ENCODE measurements around the gene CDC42EP4.
"Not testable (repeated sequence)": the region's sequence is repeated elsewhere in the genome, so short reads cannot be mapped to it uniquely, and the experiment has no call there.

CDC42EP4 gene

DNA sequence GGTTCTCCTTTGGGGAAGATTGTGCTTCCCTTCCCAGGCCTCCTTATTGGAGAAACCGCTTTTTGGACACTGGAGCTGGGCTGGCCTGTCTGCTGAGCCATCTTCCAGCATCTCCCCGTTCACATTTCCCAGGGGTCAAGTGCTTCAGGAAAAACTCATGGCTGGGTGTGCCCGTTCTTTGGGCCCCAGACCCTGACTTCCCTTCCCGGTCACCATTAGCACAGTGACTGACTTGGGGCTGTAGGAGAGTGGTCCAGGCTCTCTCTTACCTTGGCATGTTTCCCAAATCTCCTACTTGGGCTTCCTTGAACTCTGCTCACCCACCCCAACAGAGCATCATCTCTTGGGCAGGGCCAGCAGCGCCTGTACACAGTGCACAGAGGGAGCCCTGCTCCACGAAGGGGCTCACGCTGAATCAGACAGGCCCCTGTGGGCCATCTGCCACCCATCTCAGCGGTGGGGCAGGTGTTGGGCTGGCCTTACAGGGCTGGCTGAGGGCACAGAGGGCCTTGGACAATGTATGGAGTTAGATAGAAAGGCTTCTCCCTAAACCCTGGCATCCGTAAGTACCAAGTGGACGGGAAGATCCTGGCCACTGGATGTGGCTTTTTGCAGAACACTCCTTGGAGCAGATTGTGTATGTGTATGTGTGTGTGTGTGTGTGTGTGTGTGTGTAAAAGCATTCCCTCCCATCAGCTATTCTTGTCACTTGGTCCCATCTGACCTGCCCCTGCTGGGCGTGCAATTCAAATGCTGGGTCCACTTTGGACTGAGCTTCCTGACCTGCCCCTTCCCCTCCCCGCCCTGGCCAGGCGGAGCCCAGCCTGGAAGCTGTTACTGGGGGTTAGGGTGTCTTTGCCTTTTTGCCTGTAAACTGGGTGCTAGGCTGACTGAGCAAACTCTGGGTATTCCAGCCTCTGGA, 24.9 kb upstream of the CDC42EP4 start:
- no peaks in the 10 kb centered on the region for H3K4me1 ChIP-seq (ENCODE audit: insufficient read depth, low read length)
- no peak overlapping the region for H3K9ac ChIP-seq (ENCODE audit: low read depth, low read length)
- no peaks in the 10 kb centered on the region for H3K27me3 ChIP-seq (ENCODE audit: insufficient read depth, low read length, poor library complexity)
- DNase-seq (no peak), ATAC-seq (ENCODE audit: insufficient read depth, low read depth) (no peak)
- no peak overlapping the region for H3K4me2 ChIP-seq (ENCODE audit: insufficient read depth, low read length)
- H3K4me3 ChIP-seq (ENCODE audit: low read depth in 1 of 2, low read length in 2 of 2): no peak overlapping the region
- no peak overlapping the region for H3K27ac ChIP-seq (ENCODE audit: low read length)
- no peaks in the 10 kb centered on the region for H3K36me3 ChIP-seq (ENCODE audit: insufficient read depth, low read length)
- no peaks in the 10 kb centered on the region for H4K20me1 ChIP-seq (ENCODE audit: insufficient read depth, low read length)
- no peaks in the 10 kb centered on the region for H3K9me3 ChIP-seq (ENCODE audit: insufficient read depth, low read length, severe bottlenecking)
- no peak overlapping the region for H2AFZ ChIP-seq (ENCODE audit: low read depth, low read length)
- no peak for TF ChIP-seq EZH2 (IDR thresholded peaks at IDR 0.05; ENCODE audit: borderline replicate concordance, low read depth, low read length, severe bottlenecking)
- H3K79me2 ChIP-seq (ENCODE audit: insufficient read depth, low read length): no peaks in the 10 kb centered on the region

DNA sequence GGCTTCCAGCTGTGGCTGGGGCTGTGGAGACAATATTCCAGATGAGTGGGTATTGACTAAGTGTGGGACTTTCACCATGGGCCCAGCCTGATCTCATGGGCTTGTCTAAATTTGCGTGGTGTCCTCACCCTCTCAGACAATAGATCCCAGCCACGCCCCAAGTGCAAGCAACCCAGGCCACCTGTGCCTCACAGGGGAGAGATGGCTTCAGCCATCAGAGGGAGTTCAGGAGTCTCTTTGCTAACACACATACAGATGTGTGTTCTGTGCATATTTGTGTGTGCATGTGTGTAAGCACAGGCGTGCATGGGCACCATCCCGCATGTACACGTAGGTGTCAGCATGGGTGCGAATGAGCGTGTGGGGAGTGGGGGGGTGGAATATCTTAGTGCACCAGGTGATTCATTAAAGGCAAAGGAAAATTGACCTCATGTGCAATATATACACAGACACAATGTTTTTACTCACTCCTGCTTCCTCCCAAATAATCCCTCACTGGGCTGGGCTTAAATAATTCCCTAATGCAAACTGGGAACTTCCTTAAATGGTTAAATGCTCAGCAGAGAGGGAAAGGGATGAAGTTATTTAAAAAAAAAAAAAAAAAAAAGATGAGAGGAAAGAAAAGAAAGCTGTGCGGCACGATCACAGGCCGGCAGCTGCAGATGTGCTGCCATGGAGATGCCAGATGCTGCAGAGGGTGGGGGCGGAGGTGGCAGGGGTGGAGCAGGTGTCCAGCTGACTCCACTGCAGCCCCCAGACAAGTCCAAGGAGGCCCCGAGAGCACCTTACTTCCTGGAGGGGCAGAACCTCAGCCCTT, 24.0 kb upstream of the CDC42EP4 start:
- Histone ChIP-seq H4K20me1 (ENCODE audit: insufficient read depth, low read length) (no peaks in the 10 kb centered on the region), H3K9ac (ENCODE audit: low read depth, low read length) (no peak overlapping the region), H3K4me2 (ENCODE audit: insufficient read depth, low read length) (no peak overlapping the region), H3K4me3 (ENCODE audit: low read depth in 1 of 2, low read length in 2 of 2) (no peak overlapping the region), H3K4me1 (ENCODE audit: insufficient read depth, low read length) (no peaks in the 10 kb centered on the region), H3K79me2 (ENCODE audit: insufficient read depth, low read length) (no peaks in the 10 kb centered on the region), H3K27me3 (ENCODE audit: insufficient read depth, low read length, poor library complexity) (no peaks in the 10 kb centered on the region), H3K9me3 (ENCODE audit: insufficient read depth, low read length, severe bottlenecking) (no peaks in the 10 kb centered on the region), H2AFZ (ENCODE audit: low read depth, low read length) (no peak overlapping the region), H3K36me3 (ENCODE audit: insufficient read depth, low read length) (no peaks in the 10 kb centered on the region), H3K27ac (ENCODE audit: low read length) (no peak overlapping the region)
- ATAC-seq (ENCODE audit: insufficient read depth, low read depth) (no peak), DNase-seq (no peak)
- TF ChIP-seq EZH2 (IDR thresholded peaks at IDR 0.05; ENCODE audit: borderline replicate concordance, low read depth, low read length, severe bottlenecking): no peak
- TF ChIP-seq, protein P1, sequence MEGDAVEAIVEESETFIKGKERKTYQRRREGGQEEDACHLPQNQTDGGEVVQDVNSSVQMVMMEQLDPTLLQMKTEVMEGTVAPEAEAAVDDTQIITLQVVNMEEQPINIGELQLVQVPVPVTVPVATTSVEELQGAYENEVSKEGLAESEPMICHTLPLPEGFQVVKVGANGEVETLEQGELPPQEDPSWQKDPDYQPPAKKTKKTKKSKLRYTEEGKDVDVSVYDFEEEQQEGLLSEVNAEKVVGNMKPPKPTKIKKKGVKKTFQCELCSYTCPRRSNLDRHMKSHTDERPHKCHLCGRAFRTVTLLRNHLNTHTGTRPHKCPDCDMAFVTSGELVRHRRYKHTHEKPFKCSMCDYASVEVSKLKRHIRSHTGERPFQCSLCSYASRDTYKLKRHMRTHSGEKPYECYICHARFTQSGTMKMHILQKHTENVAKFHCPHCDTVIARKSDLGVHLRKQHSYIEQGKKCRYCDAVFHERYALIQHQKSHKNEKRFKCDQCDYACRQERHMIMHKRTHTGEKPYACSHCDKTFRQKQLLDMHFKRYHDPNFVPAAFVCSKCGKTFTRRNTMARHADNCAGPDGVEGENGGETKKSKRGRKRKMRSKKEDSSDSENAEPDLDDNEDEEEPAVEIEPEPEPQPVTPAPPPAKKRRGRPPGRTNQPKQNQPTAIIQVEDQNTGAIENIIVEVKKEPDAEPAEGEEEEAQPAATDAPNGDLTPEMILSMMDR (IDR thresholded peaks at IDR 0.05; ENCODE audit: borderline replicate concordance, extremely low read depth, low read length, poor library complexity, severe bottlenecking): no peak

DNA sequence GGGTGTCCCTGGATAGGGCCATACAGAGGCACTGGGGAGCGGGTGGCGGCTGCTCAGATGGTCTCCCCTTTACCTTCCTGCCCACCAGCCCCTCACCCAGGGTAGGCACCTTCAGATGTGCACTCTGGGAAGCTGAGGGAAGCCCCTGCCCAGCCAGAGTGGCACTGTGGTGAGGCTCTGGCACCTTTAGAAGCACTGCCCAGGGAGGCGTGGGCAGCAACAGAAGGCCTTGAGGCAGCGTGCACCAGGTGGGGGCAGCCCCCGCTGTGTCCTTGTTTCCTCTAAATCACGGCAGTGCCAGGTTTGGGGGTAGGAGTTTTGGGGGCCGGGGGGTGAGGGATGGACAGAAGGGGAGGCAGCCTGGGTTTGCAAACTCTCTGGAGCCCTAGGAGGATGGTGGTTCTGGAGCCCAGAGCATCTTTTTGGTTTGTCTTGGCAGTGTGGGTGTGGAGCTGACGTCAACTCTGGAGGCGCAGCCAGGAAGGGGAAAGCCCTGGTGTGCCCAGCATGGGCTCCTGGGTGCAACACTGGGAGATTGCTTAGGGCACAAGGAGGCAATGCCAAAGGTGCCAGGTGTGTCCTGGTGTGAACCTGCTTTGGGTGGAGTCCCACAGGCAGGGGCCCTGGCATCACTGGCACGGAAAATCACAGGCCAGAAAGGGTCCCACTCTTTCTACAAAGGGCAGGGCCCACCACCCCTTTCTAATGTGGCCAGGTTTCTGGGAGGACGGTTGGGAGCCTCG, 23.1 kb upstream of the CDC42EP4 start:
- ATAC-seq (ENCODE audit: insufficient read depth, low read depth): no peak
- Histone ChIP-seq H3K79me2 (ENCODE audit: insufficient read depth, low read length) (no peaks in the 10 kb centered on the region), H2AFZ (ENCODE audit: low read depth, low read length) (no peak overlapping the region), H4K20me1 (ENCODE audit: insufficient read depth, low read length) (no peaks in the 10 kb centered on the region), H3K9me3 (ENCODE audit: insufficient read depth, low read length, severe bottlenecking) (no peaks in the 10 kb centered on the region), H3K4me3 (ENCODE audit: low read depth in 1 of 2, low read length in 2 of 2) (no peak overlapping the region), H3K9ac (ENCODE audit: low read depth, low read length) (no peak overlapping the region), H3K27me3 (ENCODE audit: insufficient read depth, low read length, poor library complexity) (no peaks in the 10 kb centered on the region), H3K27ac (ENCODE audit: low read length) (no peak overlapping the region), H3K4me2 (ENCODE audit: insufficient read depth, low read length) (no peak overlapping the region), H3K36me3 (ENCODE audit: insufficient read depth, low read length) (no peaks in the 10 kb centered on the region), H3K4me1 (ENCODE audit: insufficient read depth, low read length) (no peaks in the 10 kb centered on the region)
- TF ChIP-seq EZH2 (IDR thresholded peaks at IDR 0.05; ENCODE audit: borderline replicate concordance, low read depth, low read length, severe bottlenecking): no peak
- TF ChIP-seq, protein P1 (IDR thresholded peaks at IDR 0.05; ENCODE audit: borderline replicate concordance, extremely low read depth, low read length, poor library complexity, severe bottlenecking): no peak
- no peak for DNase-seq

DNA sequence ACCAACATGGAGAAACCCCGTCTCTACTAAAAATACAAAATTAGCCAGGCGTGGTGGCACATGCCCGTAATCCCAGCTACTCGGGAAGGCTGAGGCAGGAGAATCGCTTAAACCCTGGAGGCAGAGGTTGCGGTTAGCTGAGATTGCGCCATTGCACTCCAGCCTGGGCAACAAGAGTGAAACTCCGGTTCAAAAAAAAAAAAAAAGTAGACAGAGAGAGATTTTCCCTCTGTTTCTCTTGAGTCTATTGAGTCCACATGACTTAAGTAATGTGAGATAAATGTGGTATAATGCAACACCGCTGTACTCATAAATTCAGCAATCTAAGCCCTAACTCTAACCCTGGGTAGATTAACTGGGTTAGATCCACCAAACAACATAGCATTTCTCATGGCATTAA, 21.6 kb upstream of the CDC42EP4 start:
- not testable (repeated sequence) for H3K4me2 ChIP-seq (ENCODE audit: insufficient read depth, low read length); ATAC-seq (ENCODE audit: insufficient read depth, low read depth); H3K9me3 ChIP-seq (ENCODE audit: insufficient read depth, low read length, severe bottlenecking); H3K9ac ChIP-seq (ENCODE audit: low read depth, low read length); H3K36me3 ChIP-seq (ENCODE audit: insufficient read depth, low read length); H3K79me2 ChIP-seq (ENCODE audit: insufficient read depth, low read length); H2AFZ ChIP-seq (ENCODE audit: low read depth, low read length); H4K20me1 ChIP-seq (ENCODE audit: insufficient read depth, low read length); H3K27me3 ChIP-seq (ENCODE audit: insufficient read depth, low read length, poor library complexity); DNase-seq; H3K4me1 ChIP-seq (ENCODE audit: insufficient read depth, low read length); H3K27ac ChIP-seq (ENCODE audit: low read length); H3K4me3 ChIP-seq (ENCODE audit: low read depth in 1 of 2, low read length in 2 of 2)

All from DND-41 (cell line).